Spleen (tissue), 7 donors: ENCODE results near the gene LIN7B.

Experiments used
- CTCF ChIP-seq, 11 experiments: fragments of 200-600 bp in 7 of 11; fragments of 450-650 bp in 4 of 11; sonication (generic) in 4 of 11; IDR thresholded peaks in 8 of 11; conservative IDR thresholded peaks in 3 of 11; 1 replicate in 7 of 11; 2 replicates in 4 of 11; pipeline versions ENCODE4 v1.4.0 to v1.8.0; 2016 to 2021; ENCODE audit warnings: antibody characterized with exemption in 11 of 11, inconsistent platforms in 4 of 11, mild to moderate bottlenecking in 1 of 11
- POLR2A ChIP-seq, 3 donors: fragments of 450-650 bp; IDR thresholded peaks; one replicate each; pipeline ENCODE4 v1.5.1; 2017; ENCODE audit warnings: antibody characterized with exemption in 3 of 3, mild to moderate bottlenecking in 1 of 3
- donor health status: DM: no; HTN: no; CAD: no; lungs with moderate emphysema.
- donor health status: DM: no; HTN: no; CAD: no.
- donor health status: DM: no; HTN: no; CAD: no.

- TF ChIP-seq POLR2A (IDR thresholded peaks at IDR 0.05) (no peak), CTCF (IDR thresholded peaks at IDR 0.05 in 8 of 11, conservative IDR thresholded peaks at IDR 0.05 in 3 of 11) (no peak)
These were observed 13.0 kb upstream of the LIN7B start for GRCh38 chr19:49101160-49101559.
